Measurements from ENCODE around the gene EID2.

EID2 gene

DNA sequence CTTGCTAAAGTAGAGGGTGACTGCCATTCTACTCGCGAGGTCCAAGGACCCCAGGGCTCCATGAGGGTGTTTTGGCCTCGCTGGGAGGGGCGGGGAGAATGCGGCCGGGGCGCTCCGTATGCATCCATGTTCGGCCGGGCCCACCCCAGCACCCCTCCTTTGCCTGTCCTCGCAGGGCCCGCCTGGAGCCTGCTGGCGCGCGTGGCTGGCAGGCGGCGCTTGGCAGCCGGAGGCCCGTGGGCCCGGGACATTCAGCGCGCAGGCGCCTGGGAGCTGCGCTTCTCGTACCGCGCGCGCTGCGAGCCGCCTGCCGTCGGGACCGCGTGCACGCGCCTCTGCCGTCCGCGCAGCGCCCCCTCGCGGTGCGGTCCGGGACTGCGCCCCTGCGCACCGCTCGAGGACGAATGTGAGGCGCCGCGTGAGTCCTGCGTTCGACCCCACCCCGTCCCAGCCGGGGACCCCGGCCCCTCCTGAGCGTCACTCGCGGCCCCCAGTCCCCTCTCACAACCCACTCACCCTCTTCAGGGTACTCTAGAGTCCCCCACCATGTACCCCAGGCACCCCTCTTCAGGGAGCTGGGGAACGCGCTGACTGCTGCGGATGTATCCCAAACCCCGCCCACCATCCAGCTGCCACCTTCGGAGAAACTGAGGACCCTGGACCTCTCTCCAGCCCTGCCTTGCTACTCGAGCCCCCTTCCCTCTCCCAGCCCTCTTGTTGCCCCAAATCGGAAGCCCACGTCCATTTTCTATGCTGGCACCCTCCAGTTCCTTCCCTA, 37.1 kb downstream of the EID2 start:
- DNase-seq (ENCODE audit: low read depth in 2 of 2), result peak; percentile 35 to 50

DNA sequence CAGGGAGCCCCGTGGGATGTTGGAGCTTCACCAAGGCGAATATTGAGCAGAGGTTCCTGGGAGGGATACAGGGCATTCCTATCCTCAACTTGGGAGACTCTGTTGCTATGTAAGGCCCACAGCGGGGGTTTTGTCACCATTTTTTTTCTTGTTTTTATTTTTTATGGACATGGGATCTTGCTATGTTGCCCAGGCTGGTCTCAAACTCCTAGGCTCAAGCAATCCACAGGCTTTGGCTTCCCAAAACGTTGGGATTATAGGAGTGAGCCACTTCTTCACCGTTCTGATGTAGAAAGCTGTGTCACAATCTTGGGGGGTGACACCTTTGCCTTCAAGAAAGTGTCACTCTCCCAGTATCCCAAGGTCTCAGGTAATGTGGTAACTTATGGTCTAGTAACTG, 38.6 kb downstream of the EID2 start:
- DNase-seq (ENCODE audit: low read depth in 2 of 2), result no peak

DNA sequence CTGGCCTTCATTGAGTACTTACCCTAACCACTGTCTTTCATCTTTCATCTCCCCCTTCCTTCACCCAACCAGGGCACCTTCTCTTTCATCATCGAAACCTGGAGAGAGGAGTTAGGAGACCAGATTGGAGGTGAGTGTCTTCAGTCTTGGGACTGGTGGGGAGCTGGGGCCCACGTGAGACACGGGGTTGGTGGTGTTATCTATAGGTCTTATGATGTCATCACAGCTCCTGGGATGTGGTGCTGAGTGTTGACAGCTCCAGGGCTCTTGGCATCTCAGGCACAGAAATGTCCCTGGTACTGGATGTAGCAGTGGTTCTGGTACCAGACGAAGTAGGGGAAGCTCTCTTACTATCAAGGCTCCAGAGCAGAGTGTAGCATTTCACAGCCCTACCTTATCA, 39.4 kb downstream of the EID2 start:
- DNase-seq (ENCODE audit: low read depth in 2 of 2), result no peak

DNA sequence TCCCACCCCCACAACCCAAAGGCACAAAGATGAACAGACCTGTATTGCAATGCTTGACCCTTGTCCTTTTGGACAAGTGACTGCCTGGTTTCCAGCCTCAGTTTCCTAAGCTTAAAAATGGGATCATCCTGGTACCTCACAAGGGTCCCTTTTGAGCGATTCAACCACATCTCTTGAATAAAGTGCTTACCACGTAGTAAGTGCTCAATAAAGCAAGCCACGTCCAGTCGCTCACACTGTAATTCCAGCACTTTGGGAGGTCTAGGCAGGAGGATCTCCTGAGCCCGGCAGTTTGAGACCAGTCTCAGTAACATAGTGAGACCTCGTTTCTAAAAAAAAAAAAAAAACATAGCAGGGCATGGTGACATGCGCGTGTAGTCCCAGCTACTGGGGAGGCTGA, 40.0 kb downstream of the EID2 start:
- no peak for DNase-seq (ENCODE audit: low read depth in 2 of 2)

DNA sequence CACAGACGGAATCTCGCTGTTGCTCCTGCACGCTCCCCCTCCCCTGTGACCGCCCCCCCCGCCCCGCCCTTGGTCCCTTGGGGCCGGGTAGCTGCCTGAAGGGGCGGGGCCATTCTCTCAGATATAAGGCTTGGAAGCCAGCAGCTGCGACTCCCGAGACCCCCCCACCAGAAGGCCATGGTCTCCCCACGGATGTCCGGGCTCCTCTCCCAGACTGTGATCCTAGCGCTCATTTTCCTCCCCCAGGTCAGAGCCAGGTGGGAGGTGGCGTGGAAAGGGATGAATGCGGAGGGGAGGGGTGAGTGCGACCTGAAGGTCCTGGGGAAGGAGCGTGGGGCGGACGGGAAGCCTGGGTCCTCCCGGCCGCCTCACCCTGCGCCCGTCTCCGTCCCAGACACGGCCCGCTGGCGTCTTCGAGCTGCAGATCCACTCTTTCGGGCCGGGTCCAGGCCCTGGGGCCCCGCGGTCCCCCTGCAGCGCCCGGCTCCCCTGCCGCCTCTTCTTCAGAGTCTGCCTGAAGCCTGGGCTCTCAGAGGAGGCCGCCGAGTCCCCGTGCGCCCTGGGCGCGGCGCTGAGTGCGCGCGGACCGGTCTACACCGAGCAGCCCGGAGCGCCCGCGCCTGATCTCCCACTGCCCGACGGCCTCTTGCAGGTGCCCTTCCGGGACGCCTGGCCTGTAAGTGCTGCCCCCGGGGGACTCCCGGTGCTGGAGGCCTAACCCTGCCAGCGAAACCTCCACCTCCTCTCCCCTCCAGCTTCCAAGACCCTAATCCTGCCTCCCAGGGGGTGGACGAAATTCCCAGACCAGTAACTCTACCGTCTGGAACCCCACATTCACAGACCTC, 40.9 kb downstream of the EID2 start, which contains the start of gene DLL3:
Gene DLL3 (plus strand): TSS at position 150 of the 845 bp plus-strand sequence. CDS start 28 bp downstream, at position 178.
- DNase-seq (ENCODE audit: low read depth in 2 of 2), result no peak

DNA sequence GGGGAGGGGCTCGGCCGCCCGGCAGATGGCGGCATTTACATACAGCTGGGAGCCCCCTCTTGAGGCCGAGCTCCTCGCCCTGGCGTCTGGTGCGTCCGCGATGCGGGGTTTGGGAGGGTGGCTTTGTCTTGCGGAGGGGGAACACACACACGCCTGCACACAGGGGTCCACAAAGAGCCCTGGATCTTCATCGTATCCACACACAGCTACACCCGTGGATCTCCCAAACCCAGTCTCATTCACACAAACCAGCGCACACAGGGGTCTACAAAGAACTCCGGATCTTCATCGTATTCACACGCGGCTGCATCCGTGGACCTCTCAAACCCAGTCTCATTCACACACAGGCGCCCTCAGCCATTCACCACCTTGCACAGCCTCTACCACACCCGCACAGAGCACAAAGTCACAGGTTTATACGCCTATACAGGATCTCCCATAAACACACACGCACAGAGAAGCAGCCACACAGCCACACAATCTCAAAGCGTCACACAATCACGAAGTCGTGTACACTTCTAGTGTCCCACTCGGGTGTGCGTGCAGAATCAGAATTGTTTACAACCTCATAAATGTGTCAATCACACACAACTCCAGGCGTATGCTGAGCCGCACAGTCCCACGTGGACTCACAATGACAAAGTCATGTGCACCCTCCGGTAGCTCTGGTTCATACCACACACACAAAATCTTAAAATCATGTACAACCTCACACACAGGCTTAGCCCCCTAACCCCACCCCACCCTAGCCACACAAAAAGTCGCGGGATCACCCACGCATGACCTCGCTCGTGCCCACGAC, 41.8 kb downstream of the EID2 start:
- DNase-seq (ENCODE audit: low read depth in 2 of 2), result no peak

DNA sequence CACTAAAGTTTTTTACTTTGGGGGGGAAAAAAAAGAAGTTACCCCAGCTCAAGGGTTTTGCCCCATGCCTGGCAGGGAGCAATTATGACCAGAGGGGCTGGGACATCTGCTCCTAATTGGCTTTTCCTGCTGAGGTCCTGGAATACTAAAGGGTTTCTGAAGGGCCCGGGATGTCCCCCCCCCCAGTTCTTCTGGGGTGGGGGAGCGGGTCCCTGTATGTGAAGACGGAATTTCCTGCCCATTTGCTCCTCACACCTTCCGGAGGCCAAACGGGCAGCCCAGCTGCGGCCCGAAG, 42.3 kb downstream of the EID2 start:
- no peak for DNase-seq (ENCODE audit: low read depth in 2 of 2)

DNA sequence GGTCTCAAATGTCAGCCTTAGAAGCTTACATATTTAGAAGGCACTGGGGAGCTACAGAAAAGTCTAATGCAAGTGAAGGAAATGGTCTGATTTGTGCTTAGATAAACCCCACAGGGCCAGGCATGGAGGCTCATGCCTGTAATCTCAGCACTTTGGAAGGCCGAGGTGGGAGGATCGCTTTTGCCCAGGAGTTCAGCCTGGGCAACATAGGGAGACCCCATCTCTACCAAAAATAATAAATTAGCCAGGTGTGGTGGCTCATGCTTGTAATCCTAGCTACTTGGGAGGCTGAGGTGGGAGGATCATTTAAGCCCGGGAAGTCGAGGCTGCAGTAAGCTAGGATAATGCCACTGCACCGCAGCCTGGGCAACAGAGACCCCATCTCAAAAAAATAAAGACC, 43.9 kb downstream of the EID2 start:
- DNase-seq (ENCODE audit: low read depth in 2 of 2), result no peak

DNA sequence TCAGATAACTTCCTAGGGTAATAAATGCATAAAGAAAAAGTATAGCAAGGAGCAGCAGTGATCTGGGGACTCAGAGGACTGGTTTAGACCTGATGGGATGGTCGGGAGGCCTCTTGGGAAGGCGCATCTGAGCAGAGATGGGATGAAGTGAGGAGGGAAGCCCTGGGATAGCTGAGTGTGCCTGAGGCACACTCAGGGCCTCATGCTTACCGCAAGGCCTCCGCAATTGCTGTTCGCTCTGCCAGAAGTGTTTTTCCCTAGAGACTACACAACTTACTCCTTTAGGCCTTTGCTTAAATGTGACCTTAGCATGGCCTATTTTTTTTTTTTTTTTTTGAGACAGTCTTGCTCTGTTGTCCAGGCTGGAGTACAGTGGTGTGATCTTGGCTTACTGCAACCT, 45.3 kb downstream of the EID2 start:
- DNase-seq (ENCODE audit: low read depth in 2 of 2), result no peak

DNA sequence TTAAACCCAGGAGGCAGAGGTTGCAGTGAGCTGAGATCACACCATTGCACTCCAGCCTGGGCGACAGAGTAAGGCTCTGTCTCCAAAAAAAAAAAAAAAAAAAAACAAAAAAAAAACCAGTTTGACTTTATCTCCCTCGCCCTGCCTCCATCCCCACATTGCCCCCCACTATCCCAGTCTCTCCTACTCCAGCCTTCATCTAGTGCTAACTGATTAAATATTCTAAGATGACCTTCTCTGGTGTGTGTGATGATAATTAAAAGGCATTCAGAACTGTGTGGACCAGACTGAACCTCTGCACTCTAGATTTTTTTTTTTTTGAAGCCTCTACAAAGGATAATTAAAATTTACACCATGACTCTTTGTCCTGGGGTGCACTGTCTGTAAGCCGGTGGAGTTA, 47.2 kb downstream of the EID2 start:
- no peak for DNase-seq (ENCODE audit: low read depth in 2 of 2)

DNA sequence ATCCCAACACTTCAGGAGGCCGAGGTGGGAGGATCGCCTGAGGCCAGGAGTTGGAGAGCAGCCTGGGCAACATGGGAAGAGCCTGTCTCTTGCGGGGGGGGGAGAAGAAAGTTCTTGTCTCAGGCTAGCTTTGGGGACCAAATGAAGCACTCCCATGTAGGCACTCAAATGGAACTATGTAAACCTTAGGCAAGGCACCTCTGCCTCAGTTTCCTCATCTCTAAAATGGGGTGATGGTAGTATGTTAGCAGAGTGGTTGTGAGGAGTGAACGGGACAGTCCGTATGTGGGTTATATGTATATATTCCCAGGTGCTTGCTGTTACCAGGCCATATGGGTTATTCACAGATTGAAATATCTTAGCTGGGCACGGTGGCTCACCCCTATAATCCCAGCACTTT, 47.7 kb downstream of the EID2 start:
- no peak for DNase-seq (ENCODE audit: low read depth in 2 of 2)

DNA sequence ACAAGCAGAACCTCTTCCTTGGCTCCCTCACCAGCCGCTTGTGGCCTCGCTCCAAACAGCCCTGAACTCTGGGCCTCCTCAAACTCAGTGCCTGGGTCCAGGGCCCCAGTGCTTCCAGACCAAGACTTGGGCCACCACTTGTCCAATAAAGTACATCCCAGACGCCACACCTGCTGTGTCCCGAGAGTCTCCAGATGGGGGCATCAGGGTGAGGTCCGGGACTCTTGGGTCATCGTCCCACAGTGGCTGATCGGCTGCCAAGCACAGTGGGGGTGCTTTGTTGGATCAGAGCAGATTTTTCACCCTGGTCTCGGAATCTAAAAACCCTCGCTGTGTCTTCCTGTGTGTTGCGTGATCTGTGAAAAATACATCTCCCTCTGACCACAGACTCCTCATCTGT, 50.2 kb downstream of the EID2 start:
- no peak for DNase-seq (ENCODE audit: low read depth in 2 of 2)

All from stimulated activated CD8-positive, alpha-beta memory T cell treated with anti-CD3 and anti-CD28 coated beads, Interleukin-15, amount 100 ng/mL, for 4 hours (primary cell).